ENCODE data around the gene SH3RF3.
A peak's percentile ranks its signal among the peaks of the same experiment; 100 is the strongest.

The SH3RF3 gene

DNA sequence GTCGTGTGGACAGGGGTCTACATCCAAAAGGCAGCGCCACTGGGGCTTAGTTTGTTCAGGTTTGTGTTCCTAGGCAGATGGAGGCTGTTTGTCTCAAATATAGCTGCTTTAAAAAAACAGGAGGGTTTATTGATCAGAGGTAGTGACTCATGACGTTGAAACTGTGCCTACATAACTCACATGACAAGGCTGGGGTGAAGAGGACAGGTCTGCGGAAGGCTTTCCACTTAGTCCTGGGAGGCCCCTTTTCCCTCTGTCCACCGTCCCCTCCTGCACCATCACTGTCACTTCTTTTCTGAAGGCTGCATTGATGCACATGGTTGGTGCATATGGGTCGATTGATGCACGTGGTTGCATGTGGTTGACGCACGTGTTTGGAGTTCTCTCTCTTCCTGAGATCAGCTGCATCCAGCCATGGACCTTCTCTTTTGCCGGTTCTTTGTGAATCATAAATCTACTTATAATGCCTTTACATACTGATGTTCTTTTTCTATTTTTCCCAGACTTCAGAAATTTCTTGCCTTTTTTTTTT, 10.9 kb downstream of the SH3RF3 start:
- no peak for DNase-seq

DNA sequence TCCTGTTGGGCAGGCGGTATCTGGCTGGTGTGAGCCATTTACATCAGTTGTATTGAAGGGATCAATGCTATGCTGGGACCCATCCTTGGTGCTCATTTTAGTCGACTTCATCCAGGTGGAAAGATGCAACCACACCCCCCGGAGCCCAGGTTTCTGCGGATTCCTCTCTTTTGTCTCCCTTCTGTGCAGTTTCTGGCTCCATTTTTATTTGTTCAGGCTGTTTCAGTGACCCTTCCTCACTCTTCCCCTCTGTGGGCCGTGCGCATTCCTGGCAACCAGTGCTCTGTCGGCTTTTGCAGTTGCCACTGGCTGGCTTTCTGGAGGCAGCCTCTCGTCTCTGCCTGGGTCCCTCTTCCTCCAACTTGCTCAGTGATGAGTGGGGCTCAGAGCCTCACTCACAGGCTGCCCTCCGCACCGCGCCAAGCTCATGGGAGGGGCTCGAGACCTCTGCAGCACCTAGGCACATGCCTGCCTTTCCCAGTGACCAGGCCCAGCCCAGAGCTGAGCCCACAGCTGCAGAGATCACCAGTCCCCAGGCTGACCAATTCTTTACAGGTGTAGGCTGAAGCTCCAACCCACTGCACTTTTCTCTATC, 12.1 kb downstream of the SH3RF3 start:
- DNase-seq, result no peak

DNA sequence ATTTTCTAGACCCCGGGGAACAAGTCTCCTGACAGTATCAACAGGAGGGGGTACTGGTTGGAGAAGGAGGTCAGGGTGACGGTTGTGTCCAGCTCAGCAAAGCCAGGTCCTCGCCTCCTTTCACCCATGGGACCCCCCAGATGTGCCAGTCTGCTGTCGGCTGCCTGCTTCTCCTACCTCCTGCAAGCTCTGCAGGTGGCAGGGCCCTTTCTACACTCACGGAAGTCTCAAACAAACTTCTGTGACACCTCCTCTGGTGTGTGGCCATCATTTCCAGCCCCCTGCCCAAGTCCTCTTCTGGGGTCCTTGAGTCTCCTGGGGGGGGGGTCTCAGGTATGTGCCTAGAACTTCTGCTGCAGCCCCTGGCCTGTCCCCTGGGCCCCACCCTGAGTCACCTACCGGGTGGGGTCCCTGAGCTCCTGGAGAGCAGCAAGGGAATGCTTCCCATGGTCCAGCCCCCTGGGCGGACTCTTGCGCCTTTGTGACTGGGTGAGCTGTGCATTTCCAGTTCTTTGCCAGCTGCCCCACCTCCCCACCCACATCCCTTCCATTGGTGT, 12.8 kb downstream of the SH3RF3 start:
- DNase-seq, result no peak

DNA sequence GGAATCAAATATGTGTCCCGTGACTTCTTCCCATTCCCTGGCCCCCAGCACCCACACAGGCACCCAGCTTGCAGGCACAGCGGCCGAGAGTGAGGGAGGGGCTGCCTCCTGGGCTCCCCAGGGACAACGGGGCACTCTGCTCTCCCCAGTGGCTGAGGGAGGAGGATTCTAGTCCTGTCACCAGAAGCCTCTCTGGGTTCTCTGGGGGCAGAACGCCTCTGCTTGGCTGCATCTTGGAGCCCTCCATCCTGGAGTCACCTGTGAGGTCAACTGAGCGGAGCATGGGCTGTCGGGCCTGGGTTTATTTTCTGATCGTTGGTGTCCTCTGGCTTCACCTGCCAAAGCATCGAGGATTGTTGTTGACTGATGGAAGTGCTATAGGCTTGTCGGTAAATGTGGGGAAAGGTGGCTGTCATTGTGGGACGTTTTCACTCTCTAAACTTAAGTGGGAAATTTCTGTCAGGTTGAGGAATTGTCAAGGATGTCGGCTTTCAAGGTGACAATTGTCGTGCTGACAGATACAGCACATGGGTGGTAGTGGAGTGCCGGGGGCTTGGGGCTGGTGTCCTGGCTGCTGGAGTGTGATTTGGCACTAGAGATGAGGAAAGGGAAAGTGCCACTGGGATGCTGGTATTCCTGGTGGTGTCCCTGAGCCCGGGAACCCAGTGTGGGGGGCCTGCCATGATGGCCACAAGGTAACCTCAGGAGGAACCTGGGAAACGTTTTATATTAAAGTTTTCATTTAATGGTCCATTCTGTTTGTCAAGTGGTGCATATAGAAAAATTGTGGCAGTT, 13.6 kb downstream of the SH3RF3 start:
- no peak for DNase-seq

DNA sequence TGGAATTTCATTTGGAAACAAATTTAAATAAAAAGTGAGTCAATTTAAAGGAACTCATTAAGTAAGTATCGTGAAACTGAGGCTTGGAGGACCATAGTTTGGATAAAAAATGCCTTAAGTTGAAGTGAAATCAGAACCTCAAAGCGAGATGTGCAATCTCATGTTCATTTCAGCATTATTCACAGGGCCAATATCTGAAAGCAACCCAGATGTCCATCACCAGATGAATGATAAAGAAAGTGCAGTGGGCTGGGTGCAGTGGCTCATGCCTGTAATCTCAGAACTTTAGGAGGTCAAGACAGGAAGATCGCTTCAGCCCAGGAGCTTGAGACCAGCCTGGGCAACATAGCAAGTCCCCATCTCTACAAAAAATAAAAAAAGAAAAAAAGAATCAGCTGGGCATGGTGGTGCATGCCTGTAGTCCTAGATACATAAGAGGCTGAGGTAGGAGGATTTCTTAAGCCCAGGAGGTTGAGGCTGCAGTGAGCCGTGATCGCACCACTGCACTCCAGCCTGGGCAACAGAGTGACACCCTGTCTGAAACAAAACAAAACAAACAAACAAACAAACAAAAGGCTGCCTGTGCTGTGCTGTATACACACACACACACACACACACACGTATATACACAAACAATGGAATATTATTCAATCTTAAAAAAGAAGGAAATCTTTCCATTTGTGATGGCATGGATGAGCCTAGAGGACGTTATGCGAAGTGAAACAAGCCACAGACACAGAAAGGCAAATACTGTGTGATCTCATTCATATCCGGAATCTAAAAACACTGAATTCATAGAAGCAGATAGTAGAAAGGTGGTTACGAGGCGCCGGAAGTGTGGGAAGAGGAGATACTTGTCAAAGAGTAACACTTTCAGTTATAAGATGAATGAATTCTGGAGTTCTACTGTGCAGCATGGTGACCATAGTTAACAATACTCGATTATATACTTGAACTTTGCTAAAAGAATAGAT, 14.5 kb downstream of the SH3RF3 start:
- DNase-seq, result peak; percentile 53 to 63

DNA sequence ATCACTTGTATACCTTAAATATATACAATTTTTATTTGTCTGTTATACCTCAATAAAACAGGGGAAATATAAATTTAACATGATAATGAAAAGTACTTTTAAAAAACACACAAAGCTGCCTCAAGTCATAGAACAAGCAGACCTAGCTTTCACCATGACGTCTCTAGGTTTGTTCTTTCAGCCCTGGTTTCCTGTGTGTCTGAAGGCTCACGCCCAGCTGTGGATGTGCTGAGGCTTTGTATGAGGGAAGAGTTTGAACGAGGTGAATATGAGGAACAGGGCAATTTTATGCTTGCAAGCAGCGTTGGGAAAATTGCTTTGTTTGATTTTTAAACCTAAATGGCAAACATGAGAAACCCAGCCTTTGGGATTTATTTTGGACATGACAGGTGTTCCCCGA, 15.3 kb downstream of the SH3RF3 start:
- no peak for DNase-seq

DNA sequence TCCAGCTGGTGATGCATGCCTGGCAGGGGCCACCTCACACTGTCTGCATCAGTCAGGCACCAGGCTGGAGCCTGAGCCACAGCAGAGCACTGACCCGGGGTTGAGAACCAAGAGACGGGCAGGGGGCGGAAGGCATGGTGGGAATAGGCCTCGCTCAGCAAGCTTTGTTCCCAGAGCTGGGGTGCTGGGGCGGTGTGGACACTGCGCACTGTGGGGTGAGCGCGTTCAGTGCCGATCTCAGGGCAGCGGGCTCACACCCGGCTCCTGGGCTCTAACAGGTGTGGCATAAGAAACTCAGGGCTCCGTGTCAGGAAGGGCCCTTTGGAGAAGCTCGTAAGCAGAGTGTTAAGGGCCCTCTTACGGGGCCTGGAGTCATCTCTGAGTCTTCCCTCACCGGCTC, 15.7 kb downstream of the SH3RF3 start:
- DNase-seq, result no peak

DNA sequence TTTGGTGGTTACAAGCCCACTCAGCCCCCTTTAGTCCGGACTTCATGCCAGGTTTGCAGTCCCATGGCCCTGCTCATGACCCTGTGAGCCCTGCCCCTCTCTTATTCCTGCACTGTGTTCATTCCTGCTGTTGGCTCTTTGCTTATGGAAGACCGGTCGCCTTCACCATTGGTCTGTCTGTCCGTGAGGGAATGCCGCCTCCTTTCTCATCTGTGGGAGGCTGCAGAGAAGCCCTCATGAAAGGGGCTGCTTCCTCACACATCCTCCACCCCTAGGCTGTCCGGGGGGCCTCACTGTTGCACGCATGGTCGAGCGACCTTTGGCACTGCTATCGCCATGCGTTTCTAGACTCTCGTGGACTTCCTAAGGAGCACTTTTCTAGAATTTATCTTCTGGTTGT, 16.3 kb downstream of the SH3RF3 start:
- DNase-seq, result no peak

DNA sequence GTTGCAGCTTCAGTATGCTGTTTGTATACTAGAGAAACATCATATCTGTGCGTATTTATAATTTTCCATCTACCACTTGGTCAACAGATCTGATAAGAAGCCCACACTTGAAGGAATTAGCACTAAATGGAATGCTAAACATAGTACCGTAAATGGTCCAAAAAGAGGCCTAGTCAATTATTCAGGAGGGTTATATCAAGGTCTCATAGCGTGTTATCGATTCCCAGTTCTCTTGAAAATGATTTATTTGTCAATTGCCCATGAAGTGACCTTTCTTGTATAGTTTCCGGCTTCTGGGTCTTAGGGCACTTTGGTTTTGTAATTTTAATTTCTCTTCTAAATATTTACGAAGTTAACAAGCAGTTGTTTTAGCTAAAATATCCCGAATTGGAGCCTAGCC, 18.4 kb downstream of the SH3RF3 start:
- DNase-seq, result no peak

DNA sequence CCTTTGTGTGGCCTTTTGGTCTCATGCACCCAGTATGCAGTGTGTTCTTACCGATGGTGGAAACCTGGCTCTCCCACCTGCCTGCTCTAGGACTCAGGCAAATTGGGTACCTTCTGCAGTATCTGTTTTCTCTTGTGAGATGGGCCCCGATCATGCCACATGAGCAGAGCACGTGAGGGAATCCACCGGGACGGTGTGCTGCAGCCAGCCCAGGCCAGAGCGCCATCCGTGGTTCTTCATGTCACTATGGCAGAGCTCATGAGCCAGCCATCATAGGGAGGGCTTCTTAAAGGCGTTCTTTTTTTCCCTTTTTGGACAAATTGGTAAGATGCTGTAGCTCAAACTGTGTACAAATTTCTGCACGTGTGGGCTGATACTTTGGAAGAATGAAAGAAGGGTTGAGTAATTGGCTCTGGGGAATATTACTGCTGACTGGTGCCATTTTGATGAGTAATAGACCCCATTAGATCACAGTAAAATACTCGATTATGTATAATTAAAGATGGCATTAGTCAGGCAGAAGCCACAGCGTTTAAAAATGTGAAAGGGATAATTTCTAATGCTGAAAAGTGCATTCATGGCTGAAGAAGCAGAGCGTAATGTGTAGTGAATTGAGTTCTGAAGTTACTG, 19.2 kb downstream of the SH3RF3 start:
- DNase-seq, result no peak

DNA sequence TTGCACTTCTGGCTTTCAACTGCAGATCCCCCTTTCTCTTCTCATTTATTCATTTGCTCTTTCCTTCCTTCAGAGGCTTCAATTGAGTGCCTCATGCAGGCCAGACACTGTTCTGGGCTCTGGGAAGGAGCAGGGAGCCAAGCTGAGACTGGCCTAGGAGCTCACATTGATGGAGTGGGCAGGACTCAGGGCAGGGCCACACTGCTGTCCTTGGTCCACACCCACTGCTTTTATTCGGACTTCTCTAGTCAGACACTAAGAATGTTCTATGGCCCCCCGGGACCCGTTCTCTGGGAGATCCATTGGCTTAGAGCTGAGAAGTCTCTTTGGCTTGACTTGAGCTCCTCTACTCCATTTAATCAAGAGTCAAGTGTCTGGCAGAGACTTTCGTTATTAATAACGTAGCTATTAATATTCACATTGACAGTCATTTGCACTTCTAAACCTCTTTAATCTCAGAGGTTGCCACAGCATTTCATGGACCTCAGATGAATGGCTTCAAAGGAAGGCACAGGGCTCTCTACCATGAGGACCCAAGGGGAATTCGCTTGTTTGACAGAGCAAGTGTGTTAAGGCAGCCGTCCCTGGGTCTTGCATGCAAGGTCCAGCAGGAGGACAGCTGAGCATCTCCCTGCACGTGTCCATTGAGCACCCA, 20.1 kb downstream of the SH3RF3 start:
- no peak for DNase-seq

DNA sequence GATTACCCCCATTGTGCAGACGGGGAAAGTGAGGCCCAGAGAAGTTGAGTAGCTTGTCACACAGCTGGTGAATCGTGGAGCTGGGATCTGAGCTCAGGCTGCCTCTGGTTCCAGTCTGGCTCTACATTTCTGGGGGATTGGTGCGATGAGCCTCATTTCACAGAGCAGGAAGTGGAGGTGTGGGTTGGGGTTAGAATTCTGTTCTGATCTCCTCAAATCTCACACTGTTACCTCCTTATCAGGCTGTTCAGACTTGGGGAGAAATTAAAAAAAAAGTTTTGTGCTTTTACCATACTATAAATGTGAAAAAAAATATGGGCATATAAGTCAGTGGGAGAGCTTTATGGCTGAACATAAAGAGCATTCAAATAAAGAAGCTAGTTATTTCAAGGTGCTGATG, 21.6 kb downstream of the SH3RF3 start:
- no peak for DNase-seq

DNA sequence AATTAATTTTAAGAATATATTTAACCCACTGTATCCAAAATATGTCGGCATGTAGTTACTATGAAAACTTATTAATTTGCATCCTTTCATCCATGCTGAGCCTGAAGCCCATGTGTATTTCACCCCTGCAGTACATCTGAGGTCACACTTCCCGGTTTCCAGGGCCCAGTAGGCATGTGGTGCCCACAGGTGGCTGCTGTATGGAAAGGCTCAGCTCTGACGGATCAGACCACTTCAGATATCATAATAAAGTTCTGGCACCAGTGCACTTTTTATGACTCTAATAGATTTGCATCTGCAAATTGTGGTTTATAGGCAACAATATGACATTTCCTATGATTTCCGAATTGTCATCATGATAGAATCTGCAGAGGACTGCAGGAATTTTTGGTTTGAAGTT, 22.5 kb downstream of the SH3RF3 start:
- DNase-seq, result no peak

DNA sequence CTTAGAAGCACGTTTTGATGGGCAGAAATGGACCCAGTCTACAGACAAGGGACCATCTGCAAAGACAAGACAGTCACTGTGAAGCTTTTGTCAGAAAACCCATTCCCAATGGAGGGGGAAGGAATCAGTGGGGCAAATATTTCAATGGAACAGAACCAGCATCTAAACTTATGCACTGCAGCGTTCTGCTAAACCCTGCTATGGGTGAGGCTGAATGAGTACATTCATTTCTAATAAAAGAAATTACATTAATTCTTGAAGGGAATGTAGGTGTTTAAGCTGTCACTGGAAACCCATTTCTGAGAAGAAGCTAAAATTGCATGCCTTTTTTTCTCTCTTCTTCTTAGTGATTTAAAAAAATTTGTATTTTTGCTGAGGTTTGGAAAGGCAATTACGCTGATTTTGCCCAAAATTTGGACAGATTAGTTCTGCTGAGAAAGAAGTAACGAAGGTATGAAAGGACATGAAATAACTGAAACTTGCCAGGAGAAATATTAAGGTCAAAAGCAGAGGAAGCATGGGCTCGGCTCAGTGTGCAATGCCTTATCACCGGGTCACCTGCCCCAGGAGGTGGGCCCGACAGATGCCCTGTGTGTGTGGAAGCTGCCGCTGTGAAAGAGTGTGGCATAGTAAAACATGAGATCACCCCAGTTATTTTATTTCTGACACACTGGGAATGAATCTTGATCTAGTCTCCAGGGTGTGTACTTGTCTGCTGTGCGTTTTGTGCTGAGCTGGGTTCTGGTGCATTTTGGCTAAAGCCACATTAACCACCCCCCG, 24.2 kb downstream of the SH3RF3 start:
- no peak for DNase-seq

DNA sequence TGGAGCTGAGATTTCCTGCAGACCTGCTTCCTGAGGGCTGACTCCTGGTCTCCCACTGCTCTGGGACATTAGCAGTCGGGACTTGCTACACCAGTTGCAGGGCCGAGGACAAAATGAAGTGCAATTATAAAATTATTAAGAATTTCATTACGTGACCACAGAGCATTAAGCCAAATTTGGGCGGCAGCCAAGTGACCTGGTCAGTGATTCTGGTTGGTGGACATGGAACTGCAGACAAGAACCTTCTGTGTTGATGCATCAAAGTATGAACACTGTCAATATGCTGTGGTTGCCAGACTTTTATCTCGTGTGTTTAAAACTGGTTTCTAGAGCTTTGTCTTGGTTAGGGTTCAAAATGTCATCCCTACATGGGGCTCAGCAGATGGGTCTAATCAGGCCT, 24.8 kb downstream of the SH3RF3 start:
- no peak for DNase-seq

DNA sequence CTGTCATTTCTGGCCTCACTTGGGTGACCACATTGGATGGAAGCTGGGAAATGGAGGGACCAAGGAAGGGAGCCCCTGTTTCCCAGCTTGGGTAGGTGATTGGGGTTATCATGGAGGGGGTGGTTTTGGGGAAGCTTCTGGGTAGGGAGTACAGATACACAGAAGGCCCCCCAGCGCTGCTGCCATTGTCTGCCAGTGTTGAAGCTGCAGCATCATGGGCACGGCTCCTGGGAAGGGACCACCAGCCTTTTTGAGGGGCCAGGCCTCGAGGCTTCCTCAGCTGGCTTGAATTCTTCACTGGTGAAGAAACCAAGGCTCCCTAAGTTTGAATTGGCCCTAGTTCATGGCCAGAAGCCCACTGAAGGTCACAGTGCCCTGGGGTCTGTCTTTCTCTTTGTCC, 25.2 kb downstream of the SH3RF3 start:
- DNase-seq, result no peak

DNA sequence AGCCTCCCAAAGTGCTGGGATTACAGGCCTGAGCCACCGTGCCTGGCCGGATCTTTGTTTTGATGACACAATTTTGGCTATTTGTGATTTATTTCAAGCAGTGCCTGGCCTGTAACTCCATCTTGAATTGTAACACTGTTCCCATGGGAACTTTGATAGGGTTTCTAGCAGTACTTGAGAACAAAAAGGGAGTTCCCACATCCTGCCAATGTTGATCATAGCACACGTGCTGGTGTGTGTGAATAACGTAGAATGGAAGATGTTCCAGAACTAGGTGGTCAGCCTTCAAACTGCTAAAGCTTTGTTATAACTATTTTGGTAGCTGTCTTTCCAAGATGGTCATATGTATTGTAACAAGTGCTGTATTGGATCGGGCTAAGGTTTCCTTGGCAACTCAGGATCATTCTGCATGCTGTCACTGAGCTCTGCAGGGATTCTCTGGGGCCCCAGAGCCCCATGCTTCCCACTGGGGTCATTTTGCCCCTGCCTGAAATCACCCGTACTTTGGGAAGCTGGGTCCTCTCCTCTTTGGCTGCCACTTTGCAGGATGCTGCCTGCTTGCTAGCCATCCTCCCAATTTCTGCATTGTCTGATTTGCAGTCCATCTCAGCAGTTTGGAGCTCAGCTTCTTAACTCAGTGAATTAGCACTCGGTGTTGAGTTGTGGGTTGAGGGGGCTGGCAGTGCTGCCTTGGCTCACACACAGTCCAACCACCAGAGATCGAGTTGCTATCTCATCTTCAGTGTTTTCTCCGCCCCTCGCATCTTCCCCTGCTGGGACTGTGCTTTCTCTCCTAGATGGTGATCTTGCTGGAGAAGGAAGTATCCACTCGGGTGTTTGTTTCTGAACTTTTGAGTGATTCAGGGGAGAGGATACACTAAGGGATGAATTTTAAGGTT, 26.8 kb downstream of the SH3RF3 start:
- DNase-seq, result no peak

DNA sequence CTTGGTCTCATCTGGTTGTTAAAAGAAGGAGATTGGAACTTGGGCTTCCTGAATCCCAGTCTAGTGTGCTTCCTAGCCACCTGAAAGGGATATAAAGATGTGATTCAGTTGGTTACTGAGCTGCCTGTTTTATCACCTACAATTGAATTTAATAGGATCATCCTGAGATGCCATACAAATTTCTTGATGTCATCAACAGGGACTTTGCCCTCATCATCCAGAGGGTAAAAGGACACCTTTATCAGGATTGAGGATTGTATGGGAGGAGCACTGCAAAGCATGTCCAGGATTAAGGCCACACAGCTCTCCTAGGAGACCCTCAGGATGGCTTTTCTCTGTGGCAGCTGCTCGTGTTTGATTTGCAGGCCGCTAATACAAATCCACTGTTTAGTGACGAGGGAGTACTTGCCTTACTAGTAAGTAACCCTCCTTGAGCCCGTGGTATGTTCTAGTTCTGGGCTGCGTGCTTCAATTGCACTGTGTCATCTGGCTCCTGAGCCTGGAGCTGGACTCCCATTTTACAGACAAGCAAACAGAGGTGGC, 28.6 kb downstream of the SH3RF3 start:
- DNase-seq, result no peak

DNA sequence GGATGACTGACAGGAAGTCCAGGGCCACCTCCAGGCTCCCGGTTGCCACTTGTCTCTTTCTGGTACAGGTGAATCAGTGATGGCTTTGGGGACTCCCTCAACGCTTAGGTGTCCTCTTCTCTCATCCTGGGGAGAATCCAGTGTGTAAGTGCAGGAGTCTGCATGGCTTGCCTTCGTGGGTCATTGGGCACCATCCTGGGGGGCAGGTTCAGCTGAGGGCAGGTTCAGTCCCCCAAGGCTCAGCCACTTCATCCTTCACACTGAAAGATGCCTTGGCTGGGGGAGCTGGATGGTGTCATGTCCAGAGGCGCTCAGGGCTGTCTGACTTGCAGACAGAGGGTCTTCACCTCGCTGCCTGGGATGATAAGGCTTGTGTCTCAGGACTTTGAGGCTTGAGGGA, 29.2 kb downstream of the SH3RF3 start:
- DNase-seq, result no peak

DNA sequence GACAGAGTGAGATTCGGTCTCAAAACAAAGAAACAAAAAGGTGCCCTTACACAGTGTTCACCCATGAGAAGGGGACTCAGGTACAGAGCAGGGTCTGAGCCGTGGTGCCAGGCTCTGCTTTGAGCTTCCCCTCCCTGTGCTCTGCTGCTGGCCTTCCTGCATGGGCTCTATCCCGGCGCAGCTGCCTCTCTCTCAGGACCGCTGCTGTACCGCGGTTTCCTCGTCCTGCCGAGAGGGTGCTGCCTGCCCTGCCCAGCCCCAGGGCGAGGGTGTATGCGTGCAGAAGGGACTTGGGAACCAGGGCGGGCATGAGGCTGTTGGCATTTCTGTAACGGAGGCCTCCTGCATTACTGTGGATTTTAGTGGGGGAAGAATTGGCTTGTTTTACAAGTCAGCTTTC, 30.1 kb downstream of the SH3RF3 start:
- DNase-seq, result no peak
